GM12878 (cell line): ENCODE measurements around the gene DAPK3.

Source experiments
- CREM ChIP-seq: IDR thresholded peaks from 2 replicates; pipeline ENCODE4 v1.6.1; 2014; ENCODE audit warnings: antibody characterized with exemption, low read depth
- EGR1 ChIP-seq, 2 experiments: IDR thresholded peaks; 1 replicate in 1 of 2; 2 replicates in 1 of 2; pipeline ENCODE4 v1.6.1; 2011 to 2012; ENCODE audit warnings: low read depth in 2 of 2, low read length in 2 of 2, borderline replicate concordance in 1 of 2, mild to moderate bottlenecking in 1 of 2, moderate library complexity in 1 of 2
- EP300 ChIP-seq, 2 experiments: fragments of 150-350 bp in 1 of 2; IDR thresholded peaks; 2 replicates each; pipeline ENCODE4 v1.6.1; 2011 to 2012; ENCODE audit warnings: low read depth in 2 of 2, low read length in 2 of 2, borderline replicate concordance in 1 of 2, improper control_type of control experiment in 1 of 2, inconsistent platforms in 1 of 2; ENCODE audit not compliant: control insufficient read depth in 1 of 2
- GABPA ChIP-seq: IDR thresholded peaks from 2 replicates; pipeline ENCODE4 v1.6.1; 2014; ENCODE audit warnings: antibody characterized with exemption, low read depth, mild to moderate bottlenecking, inconsistent platforms
- MEF2B ChIP-seq: fragments of 450-650 bp; IDR thresholded peaks from 2 replicates; pipeline ENCODE4 v1.6.1; 2018; ENCODE audit warnings: mild to moderate bottlenecking, moderate library complexity; ENCODE audit not compliant: partially characterized antibody, poor library complexity, severe bottlenecking
- POLR2AphosphoS5 ChIP-seq: IDR thresholded peaks from 2 replicates; pipeline ENCODE4 v1.6.1; 2011; ENCODE audit warnings: mild to moderate bottlenecking, low read length, inconsistent platforms
- SP1 ChIP-seq: IDR thresholded peaks from one replicate; pipeline ENCODE4 v1.6.1; 2011; ENCODE audit warnings: low read depth, low read length
- TAF1 ChIP-seq: IDR thresholded peaks from 2 replicates; pipeline ENCODE4 v1.6.1; 2011; ENCODE audit warnings: mild to moderate bottlenecking, low read depth, low read length, borderline replicate concordance
- TF ChIP-seq, protein P1 (sequence below): IDR thresholded peaks from 2 replicates; pipeline ENCODE4 v1.6.1; 2011; ENCODE audit warnings: borderline replicate concordance, low read depth, mild to moderate bottlenecking, moderate library complexity, mixed read lengths, low read length; ENCODE audit not compliant: insufficient read depth; ENCODE audit errors: extremely low read length
- TF ChIP-seq, protein P2 (sequence below): fragments of 450-650 bp; IDR thresholded peaks from 2 replicates; pipeline ENCODE4 v1.6.1; 2016; ENCODE audit warnings: mild to moderate bottlenecking
- TF ChIP-seq, protein P3 (sequence below), 3 experiments: IDR thresholded peaks in 2 of 3; conservative IDR thresholded peaks in 1 of 3; 2 replicates each; pipeline ENCODE4 v1.5.1; 2011; ENCODE audit warnings: low read depth in 3 of 3, low read length in 3 of 3, mild to moderate bottlenecking in 3 of 3, control low read depth in 2 of 3, moderate library complexity in 2 of 3, inconsistent platforms in 1 of 3, mixed read lengths in 1 of 3; ENCODE audit not compliant: control insufficient read depth in 2 of 3, insufficient read depth in 1 of 3; ENCODE audit errors: extremely low read depth in 1 of 3

DNA sequence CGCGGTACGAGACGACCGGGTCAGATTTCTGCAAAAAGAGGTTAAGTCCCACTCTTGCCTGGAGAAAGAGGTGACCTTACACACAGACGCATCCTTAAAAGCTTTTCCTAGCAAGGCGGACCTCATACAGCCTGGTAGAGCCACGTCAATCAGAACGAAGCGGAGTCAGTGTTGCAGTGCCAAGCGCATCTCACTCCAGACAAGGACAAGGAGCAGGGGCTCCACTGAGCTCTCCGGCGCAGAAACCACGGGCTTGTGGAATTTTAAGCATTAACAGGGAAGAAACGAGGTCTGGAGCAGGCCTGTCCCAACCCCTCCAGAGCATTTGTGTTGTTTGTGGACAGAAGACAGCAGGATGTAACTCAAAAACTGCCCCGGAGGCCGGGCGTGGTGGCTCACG lies 7.2 kb upstream of the DAPK3 start:
- TF ChIP-seq, protein P1, sequence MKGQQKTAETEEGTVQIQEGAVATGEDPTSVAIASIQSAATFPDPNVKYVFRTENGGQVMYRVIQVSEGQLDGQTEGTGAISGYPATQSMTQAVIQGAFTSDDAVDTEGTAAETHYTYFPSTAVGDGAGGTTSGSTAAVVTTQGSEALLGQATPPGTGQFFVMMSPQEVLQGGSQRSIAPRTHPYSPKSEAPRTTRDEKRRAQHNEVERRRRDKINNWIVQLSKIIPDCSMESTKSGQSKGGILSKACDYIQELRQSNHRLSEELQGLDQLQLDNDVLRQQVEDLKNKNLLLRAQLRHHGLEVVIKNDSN = no peak
- TF ChIP-seq GABPA (no peak), TAF1 (no peak), MEF2B (no peak), EP300 (IDR thresholded peaks at IDR 0.05; ENCODE audit: borderline replicate concordance in 1 of 2, control insufficient read depth in 1 of 2, low read depth in 2 of 2, low read length in 2 of 2) (no peak), EGR1 (IDR thresholded peaks at IDR 0.05; ENCODE audit: borderline replicate concordance in 1 of 2, low read depth in 2 of 2, low read length in 2 of 2) (no peak), POLR2AphosphoS5 (no peak), CREM (no peak), SP1 (no peak)
- TF ChIP-seq, protein P2, sequence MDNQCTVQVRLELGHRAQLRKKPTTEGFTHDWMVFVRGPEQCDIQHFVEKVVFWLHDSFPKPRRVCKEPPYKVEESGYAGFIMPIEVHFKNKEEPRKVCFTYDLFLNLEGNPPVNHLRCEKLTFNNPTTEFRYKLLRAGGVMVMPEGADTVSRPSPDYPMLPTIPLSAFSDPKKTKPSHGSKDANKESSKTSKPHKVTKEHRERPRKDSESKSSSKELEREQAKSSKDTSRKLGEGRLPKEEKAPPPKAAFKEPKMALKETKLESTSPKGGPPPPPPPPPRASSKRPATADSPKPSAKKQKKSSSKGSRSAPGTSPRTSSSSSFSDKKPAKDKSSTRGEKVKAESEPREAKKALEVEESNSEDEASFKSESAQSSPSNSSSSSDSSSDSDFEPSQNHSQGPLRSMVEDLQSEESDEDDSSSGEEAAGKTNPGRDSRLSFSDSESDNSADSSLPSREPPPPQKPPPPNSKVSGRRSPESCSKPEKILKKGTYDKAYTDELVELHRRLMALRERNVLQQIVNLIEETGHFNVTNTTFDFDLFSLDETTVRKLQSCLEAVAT = no peak
- TF ChIP-seq, protein P3, sequence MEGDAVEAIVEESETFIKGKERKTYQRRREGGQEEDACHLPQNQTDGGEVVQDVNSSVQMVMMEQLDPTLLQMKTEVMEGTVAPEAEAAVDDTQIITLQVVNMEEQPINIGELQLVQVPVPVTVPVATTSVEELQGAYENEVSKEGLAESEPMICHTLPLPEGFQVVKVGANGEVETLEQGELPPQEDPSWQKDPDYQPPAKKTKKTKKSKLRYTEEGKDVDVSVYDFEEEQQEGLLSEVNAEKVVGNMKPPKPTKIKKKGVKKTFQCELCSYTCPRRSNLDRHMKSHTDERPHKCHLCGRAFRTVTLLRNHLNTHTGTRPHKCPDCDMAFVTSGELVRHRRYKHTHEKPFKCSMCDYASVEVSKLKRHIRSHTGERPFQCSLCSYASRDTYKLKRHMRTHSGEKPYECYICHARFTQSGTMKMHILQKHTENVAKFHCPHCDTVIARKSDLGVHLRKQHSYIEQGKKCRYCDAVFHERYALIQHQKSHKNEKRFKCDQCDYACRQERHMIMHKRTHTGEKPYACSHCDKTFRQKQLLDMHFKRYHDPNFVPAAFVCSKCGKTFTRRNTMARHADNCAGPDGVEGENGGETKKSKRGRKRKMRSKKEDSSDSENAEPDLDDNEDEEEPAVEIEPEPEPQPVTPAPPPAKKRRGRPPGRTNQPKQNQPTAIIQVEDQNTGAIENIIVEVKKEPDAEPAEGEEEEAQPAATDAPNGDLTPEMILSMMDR (IDR thresholded peaks at IDR 0.05 in 2 of 3, conservative IDR thresholded peaks at IDR 0.05 in 1 of 3; ENCODE audit: control insufficient read depth in 2 of 3, extremely low read depth in 1 of 3, insufficient read depth in 1 of 3, low read depth in 3 of 3, low read length in 3 of 3) = no peak
